HG03025 (cell line): ENCODE measurements around the gene SFMBT2.

Experiments
- ATAC-seq: cut with Tn5 transposase; IDR thresholded peaks from one replicate; pipeline ENCODE4 v1.9.1; 2021; ENCODE audit warnings: mild to moderate bottlenecking, moderate library complexity; ENCODE audit not compliant: unreplicated experiment, low FRiP score

Gene SFMBT2

DNA sequence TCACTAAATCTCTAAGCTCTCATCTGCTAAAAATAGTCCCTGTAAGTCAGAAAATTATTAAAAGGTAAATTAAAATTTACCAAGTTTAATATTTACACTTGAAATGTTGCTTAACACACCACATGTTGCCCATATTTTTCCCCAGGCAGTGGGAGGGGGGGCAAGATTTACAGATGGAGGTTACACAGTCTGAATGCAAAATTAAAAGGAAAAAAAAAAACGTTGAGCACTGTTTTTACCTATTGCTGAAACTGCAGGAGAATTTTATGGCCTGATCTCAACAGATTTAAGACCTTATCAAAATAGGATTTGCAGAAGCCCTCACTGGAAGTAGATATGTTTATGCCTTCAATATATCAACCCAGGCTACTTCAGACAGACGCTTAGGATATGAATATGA, 133.4 kb downstream of the SFMBT2 start:
- ATAC-seq: no peak

DNA sequence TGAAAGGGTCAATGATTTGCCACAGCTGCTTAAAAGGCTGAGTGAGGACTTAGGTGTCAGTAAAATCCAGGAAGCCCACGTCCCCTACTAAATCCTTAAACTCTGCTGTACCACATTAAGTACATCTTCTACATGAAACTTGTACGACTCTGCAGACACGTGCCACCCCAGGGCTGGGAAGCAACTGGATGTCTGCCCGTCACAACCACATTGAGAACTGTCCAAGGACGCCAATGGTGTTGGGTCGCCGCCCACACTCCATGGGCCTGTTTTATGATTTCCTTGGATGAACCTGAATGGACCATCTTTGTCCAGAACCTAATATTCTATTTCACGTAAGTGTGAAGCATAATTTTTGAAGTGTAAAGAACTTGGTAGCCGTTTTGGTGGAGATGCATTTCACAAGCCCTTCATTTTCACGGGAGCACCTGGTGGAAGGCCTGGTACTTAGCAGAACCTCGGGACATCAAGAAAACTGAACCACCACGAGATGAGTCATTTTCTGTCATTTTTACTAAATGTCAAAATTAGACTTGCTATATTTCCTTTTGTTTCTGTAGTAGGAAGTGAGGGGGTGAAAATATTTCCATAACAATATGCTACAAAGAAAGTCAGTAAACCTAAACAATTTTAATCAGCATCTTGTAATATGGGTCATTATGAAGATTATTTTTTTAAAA, 134.9 kb downstream of the SFMBT2 start:
- no peak for ATAC-seq

DNA sequence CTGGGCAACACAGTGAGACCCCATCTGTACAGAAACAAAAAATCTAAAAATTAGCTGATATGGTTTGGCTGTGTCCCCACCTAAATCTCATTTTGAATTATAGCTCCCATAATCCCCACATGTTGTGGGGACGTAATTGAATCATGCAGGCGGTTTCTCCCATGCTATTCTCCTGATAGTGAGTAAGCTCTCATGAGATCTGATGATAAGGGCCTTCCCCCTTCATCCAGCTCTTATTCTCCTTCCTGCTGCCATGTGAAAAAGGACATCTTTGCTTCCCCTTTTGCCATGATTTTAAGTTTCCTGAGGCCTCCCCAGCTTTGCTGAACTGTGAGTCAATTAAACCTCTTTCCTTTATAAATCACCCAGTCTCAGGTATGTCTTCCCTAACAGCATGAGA, 136.5 kb downstream of the SFMBT2 start:
- no peak for ATAC-seq

DNA sequence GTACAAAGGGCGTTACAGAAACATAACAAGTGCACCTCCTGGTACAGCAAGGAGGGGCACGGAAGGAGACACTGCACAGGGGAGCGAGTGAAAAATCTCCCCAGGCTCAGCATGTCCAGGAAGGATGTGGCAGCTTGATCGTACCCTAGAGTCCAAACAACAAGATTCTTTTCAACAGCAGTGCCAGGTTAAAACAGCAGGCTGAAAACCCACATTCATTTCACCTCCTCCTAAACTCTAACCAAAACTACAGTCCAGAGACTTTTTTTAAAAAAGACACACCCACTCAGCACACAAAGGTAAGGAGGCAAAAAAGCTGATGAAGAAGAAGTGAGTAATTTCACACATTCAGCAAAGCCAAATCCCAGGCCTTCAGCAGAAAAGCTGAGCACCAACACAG, 138.8 kb downstream of the SFMBT2 start:
- ATAC-seq: no peak

DNA sequence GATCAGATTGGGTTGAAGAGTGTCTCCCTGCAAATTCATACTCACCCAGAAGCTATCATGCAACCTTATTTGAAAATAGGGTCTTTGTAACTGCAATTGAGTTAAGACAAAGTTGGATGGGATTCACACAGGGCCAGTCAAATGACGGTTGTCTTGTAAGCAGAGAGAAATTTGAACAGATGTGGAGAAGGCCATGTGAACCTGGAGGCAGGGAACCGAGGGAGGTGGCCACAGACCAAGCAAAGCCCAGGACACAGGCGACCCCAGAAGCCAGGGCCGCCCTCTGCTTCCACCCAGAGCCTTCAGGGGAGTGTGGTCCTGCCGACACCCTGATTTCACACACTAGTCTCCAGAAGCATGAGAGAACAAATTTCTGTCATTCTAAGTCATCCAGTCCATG, 140.8 kb downstream of the SFMBT2 start:
- ATAC-seq: no peak

DNA sequence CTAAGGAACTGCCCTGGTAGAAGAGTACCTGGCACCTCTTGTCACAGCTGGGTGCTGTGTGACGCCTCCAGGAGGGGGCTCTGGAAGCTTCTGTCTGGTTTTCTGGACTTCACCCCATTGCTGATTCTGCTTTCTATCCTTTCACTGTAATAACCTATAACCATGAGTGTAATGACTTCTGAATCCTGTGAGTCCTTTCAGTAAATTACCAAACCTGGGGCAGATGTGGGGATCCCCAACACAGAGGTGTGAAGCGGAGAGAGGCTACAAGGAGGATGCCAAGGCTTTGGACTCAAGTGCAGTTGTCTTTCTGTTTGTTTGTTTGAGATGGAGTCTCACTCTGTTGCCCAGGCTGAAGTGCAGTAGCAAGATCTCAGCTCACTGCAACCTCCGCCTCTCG, 143.7 kb downstream of the SFMBT2 start:
- no peak for ATAC-seq

DNA sequence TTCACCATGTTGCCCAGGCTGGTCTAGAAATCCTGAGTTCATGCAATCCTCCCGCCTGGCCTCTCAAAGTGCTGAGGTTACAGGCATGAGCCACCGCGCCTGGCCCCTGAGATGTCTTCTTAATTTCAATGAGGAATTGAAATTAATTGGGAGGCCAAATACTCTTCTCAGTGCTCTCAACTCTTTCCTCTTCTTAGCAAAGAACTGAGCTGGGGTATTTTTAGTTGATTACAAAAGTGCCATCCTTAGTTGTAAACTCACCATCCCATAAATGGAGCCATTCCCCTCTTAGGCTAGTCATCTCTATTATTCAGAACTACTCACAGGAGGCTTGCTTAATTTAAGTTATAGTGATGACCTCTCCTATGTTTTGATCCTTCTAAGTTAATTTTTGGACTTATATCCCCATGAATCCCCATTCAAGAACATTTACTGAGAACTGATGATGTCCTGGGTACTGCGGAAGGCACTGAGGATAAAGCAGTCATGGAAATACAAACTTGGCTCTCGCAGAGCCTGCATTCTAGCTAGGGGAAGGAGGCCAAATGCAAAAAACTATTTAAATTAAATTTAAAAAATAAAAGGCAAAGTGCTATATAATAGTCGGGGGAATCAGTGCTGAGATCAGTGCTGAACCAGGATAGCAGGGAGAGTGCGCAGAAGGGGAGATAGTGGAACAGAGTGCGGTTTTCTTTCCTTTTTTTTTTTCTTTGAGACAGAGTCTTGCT, 145.3 kb downstream of the SFMBT2 start:
- ATAC-seq: no peak

DNA sequence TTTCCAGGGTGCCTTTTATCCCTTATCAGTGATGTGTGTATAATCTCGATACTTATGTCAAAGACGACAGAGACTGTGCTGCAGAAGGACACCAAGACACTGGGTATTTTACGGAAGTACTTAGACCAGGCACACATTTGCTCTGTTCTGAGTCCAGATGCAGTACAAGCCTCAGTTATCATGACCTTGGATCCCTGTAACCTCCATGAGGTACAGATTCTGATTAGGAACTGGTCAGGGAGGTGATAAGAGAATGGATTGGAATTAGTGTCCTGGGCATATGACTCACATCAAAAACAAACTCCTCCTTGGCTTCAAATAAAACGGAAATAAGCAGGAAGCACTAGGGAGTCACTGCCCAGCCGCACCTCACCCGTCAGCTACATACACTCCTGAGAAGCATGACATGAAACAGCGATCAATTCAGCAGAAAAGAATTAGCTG, 146.5 kb downstream of the SFMBT2 start:
- no peak for ATAC-seq

DNA sequence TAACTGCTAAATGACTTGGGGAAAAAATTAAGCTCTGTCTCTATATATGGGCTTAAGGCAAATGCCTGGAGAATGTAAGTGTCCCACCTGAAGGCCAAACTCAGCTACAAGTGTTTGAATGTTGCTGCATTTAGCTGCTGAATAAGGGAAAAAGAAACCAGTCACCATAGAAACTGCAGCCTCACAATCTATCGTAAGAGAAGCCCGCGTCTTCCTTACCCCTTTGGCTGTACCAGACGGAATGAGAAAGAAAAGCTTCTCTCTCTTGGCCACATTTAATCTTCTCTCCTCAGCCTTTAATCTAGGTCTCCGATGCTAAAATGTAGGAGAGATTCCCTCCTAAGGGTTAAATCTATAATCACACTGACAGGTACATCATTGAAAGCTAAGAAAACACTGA, 147.2 kb downstream of the SFMBT2 start:
- no peak for ATAC-seq

DNA sequence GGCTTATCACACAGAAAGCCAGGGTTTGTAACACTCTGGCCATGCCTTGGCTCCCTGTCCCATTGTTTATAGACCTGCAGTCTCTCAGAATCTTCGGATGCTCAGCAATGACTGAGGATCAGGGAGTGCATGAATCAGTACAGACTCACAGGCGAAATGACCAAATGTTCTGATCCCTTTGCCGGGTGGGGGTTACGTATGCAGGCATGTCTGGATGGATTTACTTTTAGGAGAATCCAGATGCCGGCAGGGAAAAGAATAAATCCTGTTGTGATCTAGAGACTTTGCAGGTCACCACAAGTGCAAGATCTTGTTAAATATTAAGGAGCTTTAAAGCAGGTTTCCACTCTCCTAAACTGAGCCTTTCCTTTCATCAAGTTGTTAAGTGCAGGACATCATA, 149.5 kb downstream of the SFMBT2 start:
- ATAC-seq: no peak

DNA sequence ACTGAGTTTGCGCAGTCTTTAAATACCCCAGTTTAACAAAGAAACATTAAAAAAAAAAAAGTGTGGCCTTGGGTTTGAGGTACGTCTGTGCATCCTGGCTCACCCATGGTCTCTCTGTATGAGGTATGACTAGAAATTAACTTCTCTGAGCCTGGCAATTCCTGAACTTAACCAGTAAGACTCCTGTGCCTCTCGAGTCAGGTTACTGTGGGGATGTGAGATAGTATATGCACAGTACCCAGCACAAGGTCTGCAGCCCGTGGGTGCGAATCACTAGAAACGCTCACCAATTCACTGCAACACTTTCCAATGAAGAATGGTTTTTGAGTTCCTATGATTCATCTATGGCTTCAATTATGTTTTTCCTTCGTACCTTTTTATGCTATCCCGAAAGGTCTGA, 149.9 kb downstream of the SFMBT2 start:
- ATAC-seq: no peak

DNA sequence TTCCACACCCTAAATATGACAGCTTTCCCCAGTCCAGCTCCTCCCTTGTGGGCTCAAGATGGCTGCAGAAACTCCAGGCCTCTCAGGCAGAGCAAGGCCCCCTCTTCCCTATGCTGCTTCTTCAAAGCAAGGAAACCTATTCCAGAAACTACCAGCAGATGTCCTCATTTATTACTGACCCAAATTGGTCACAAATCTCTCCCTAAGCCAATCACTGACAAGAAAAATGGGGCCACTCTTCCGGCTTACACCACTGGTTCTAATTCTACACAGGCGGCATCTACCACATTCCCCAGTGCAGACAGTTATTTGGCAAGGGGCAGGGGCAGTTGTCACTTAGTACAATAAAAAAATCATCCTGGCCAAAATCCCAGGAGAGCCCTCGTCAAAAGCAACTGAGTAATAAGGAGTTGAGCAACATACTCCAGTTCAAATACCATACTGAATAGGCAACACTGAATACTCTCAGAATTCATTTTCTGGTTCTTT, 150.4 kb downstream of the SFMBT2 start:
- peak; percentile 51 for ATAC-seq

DNA sequence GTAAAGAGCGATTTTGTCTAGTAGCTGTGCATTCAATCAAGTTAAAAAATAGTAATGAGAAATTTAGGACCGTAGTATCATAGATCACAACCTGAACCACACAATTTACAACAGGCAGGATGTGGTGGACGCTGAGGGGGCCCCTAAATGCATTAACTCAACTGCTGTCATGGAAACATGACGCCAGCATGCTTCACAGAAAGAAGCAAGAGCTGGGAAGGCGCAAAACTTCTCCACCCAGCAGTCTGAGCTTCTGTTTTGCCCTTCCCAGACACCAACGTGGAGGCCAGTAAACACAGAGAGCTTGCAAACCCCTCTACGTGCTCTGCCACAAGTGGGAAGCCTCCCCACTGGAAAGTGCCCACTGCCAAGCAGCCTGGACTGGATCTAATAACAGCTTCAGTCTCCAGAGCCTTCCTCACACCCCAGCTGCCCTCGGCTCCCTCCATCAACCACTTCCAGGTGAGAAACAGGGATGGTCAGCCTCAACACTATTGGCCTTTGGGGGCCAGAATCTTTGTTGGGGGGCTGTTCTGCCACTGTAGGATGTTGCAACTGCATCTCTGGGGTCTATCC, 151.8 kb downstream of the SFMBT2 start:
- ATAC-seq: no peak

DNA sequence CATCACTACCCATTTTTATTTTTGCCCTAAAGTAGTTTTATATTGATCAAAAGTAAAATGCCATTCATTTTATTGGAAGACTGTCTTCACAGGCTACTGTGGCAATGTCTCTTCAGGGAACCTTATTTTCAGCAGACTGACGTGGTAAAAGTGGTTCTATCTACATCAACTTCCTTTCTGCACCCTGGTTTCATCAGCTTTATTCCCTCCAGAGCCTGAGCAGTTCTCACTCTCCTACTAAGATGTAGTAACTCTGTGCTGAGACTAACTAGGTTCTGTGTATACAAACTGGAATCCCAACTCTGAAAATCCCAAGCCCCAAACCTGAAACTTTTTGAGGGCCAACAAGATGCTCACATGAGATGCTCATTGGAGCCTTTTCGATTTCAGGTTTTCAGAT, 155.3 kb downstream of the SFMBT2 start:
- ATAC-seq: no peak

DNA sequence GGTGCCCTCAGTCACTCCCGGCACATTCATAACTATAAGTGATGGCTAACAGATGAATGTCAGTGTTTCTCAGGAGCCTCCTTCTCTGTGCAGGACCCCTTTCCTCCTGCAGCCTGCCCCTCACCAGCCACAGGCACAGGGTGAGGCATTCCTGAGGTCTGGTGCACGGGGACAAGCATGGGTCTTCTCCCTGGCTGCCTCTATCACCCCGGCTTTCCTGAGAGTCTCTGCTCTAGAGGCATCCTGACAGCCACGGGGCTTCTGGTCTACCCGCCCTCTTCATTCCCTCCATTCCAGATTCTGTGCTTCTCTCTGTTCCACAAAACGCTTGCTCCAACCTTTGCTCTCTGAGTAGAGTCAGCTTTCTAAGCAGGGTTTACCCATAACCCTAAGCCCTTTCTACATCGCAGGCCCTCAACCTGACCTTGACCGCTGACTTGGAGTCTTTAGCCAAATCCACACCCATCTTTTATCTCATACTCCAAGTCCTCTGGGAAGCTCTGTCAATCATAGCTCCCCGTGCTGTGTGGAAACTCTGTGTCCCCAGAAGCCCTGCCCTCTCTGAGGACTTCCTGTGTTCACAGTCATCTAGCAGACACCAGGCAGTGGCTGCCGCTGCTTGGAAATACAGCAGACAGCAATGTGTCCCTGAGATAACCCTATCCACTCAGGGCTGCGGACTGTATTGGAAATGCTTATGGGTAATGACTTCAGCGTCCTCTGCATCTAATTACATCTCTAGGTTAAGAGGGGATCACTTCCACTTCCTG, 159.0 kb downstream of the SFMBT2 start:
- ATAC-seq: no peak

DNA sequence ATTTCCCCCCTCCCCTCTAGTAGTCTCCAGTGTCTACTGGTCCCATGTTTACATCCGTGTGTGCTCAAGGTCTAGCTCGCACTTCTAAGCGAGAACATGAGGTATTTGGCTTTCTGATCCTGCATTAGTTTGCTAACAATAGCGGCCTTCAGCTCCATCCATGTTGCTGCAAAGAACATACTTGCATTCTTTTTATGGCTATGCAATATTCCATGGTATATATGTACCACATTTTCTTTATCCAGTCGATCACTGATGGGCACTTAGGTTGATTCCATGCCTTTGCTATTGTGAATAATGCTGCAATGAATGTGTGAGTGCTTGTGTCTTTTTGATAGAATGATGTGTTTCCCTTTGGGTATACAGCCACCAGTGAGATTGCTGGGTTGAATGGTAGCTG, 160.6 kb downstream of the SFMBT2 start:
- no peak for ATAC-seq

DNA sequence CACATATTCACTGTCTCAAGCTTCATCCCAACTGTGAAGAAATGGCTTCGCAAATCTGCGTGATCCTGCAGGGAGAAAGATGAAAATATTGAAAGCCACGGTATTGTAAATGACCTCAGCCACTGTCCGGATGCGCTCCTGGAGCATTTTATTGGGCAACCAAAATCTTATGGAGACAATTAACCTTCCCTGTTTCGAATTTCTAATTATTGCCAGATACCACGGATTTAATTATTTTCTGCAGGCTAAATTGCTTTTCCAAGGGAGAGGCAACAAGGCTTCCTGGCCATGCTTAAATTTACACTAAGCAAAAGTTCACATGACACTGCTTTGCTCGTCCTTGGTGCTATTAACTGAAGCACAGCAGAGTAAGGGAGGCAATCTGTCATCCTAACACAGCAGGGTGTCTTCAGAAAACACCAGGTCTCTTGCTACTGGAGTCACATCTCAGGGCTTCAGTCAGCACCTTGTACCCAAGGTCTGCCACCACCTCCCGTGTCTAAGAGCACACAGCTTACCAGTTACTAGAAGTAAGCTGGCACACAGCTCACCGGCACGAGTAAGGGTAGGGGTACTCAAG, 162.2 kb downstream of the SFMBT2 start:
- no peak for ATAC-seq

DNA sequence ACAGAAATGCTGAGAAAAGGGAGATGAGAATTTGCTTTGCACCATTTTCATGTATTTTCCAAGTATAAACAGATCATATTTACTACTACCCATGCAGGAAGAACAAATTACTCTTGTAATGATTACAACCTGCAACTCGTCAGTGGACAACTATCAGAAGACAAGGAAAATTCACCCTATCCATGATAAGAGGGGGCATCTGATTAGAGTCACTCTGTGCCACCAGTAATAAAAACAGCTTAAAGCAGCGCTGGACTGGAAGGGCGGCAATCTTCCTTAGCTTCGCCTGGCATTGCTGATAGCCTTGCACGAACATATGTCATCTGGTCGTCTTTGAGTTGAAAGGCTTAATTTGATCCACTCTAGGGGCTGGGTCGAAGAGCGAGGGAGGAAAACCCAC, 162.7 kb downstream of the SFMBT2 start:
- ATAC-seq: no peak

DNA sequence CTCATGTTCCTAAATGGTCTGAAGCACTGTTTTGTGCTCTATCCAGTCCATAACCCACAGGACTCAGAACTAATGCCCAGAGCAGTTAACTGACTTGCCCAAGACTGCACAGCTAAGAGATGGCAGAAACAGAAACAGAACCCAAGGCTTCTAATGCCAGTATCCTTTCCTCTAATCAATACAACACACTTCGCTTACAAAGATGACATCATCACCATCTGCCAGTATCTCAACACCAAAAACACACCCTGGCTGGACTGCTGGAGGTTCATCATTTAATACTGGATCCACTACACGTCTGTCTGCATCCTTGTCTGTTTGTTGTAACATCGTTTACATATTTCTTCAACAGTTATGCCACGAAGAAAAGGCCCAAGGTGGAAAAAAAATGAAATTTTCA, 165.3 kb downstream of the SFMBT2 start:
- ATAC-seq: no peak

DNA sequence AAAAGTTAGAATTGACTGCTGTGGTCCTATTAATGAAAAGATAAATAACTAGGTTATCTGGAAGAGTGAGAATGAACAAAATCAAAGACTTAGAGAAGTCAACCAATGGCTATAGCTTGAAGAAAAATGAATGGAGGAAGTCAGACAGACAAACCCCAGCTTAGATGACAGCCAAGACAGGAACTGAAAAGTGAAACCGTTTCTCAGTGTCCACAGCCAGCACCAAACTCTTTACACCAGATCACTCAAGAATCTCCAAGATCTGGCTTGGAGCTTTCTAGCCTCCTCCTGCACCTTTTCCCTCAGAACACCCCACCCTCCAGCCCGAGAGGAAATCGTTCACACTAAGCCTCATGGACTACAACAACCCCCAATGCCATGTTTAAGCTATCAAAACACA, 167.0 kb downstream of the SFMBT2 start:
- ATAC-seq: peak; percentile 85

DNA sequence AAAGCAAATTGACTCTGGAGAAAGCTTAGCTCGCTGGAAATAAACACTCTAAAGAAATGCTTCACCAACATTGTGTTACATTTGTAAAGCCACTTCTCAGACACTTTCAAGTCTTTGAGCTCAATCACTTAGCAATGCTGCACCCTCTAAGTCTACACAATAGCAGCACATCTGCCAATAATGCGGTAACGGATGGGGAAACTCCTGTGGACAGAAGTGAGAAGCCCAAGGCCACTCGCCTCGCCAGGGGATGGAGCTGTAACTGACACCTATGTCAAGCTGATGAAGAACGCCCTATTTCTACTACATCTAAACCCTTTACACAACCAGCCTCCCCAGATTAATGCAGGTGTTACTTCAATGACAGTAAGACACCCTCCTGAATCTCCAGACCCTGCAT, 167.7 kb downstream of the SFMBT2 start:
- ATAC-seq: no peak
